ENCODE data around the gene LPP.

Gene LPP

GRCh38 chr3:188230962-188231361 lies 77.0 kb downstream of the LPP start:
- DNase-seq = no peak

DNA sequence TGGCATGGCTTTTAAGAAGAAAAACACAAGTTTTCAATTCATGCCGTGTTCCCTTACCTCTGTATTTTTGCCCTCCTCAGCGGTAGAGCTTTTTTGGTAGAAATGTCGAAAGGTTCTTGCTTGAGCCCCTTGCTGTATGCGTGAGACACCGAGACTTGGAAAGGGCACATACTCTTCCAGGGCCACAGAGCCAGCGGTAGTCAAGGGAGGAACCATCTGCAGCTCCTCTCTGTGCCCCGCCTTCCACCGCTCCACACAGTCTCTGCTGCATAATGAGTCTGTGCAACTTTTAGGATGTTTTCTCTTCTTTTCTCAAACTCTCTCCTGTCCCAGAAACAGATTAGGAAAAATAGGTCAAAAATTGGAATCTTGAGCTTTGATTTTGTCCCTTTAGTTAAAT lies 77.5 kb downstream of the LPP start:
- DNase-seq = no peak

DNA sequence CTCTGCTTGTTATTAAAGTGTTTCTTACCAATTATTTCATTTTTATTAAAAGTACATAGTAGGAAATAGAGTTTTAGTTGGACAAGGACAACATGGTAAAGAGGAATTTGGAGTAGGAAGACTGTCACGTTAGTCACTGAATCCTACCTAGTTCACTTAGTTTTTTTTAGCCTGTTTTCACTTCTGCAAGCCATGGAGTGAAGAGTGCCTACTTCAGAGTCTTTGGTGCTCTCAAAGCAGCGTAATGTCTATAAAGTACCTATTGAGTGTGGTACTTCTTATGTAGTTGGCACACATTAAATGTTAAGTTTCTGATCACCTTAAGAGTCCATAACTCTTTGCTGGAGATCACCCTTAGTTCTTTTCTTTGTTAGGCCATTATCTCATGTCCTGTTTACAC lies 78.7 kb downstream of the LPP start:
- DNase-seq = no peak

DNA sequence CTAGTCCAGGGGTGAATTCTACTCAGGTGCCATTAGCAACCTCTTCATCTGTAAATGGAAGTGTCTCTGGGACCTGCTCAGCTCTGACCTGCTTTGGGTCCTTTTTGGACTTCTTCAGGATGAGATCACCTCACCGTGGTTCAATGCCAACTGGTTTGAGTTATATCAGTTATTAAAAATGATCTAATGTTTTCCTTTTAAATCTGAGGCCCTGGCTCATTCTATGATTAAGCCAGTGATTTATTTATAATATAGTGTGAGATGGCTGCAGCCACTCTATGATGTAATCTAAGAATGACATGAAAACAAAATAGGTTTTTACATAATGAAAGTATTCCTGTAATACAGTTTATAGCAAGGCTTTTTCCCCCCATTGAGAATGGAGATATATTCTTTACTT lies 79.4 kb downstream of the LPP start:
- DNase-seq = no peak

GRCh38 chr3:188234132-188234531 lies 80.2 kb downstream of the LPP start:
- DNase-seq = no peak

GRCh38 chr3:188236271-188236670 lies 82.3 kb downstream of the LPP start:
- no peak for DNase-seq

- DNase-seq = no peak
Observed at GRCh38 chr3:188239035-188239434, 85.1 kb downstream of the LPP start.

DNA sequence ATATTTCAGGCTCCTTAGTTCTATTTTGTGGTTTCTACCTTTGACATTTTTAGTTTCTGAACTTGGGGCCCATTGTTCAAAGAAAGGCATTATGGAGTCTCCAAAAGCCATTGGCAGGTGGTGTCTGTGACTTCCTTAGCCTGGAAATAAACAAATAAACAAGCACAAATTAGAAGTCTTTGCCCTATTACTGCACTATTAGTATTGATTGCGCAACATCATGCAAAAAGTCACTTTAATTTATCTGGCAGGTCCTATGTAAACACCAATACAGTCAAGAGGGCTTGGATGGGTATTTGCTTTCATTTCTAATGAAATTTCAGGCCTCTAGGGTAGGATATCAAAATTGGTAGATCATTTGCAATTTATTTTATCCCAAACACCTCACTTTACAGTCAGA lies 85.6 kb downstream of the LPP start:
- no peak for DNase-seq

GRCh38 chr3:188240189-188240981 lies 86.4 kb downstream of the LPP start:
- DNase-seq = no peak

GRCh38 chr3:188241072-188241471 lies 87.1 kb downstream of the LPP start:
- no peak for DNase-seq

- no peak for DNase-seq
Observed at GRCh38 chr3:188241883-188242282, 87.9 kb downstream of the LPP start.

DNA sequence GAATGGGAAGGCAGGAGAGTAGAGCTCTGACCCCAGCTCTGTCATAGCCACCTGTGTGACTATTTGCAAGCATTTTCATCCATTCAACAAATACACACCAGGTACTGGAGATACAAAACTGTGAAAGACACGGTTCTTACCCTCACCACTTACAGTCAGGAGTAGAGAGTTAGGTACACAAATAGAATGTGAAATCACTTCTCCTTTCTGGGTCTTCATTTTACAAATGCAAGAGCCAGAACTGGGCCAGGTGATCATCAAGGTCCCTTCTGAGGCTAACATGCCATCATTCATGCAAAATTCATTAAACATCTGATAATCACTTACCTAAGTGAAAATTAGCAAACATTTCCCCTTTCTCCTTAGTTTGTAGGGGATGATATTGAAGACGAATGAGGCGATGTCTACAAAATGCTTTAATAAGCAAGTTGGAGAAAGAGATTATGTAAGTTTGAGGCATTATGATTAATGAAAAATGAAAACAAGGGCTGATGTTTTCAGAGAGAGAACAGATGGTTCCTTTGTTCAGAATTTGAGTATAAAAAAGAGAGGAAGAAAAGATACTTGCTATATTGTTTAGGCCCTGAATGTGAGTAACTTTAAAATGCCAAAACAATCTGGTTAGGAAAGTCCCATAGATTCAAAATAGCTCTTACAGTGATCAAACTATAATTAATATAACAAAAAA lies 88.6 kb downstream of the LPP start:
- no peak for DNase-seq

DNA sequence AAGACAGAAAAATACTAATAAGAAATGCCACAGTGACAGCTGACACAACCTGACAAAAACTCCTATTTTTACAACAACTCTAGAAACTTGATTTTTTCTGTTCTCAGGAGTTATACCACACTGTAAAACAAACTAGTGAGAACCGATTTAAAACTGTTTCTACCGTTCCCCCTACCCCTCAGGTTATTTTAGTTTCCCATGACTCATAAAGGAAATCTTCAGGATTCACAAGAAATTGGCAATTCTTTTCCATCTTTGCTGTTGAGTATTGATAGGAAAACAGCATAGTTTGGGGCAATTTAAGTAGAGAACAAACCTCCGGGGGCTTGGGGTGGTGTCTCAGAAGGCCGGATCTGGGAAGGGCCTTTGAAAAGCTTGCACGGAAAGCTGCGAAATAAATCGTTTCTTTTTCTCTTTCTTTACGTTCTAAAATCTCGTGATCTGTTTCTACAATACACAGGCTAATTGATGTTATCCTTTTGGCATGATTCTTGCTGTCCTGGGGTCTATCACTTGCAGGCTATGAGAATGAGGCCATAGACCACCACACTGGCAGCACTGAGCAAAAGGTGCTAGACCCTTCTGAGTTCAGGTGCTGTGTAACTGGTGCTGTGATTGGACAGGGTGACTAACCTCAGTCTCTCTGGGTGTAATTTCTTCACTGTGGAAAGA lies 89.3 kb downstream of the LPP start:
- DNase-seq = no peak

- no peak for DNase-seq
Observed at GRCh38 chr3:188244395-188244861, 90.5 kb downstream of the LPP start.

DNA sequence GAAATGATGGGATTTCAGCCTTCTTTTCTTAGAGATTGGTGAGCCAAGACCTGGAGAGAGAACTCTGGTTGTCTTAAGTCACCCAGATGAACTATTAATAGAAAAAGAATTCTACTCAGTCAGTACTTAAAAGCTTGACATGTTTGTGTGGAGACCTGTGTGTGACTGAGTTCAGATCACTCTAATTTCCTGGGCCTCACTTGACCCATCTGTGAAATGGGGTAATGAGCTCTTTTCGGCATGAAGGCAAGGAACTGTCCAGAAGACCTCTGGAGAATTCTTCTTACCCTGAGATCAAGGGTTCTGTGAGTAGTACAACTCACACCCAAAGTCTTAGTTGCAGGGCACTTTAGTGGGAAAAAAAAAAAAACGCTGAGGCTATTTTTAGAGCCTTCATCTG lies 92.9 kb downstream of the LPP start:
- DNase-seq = no peak

DNA sequence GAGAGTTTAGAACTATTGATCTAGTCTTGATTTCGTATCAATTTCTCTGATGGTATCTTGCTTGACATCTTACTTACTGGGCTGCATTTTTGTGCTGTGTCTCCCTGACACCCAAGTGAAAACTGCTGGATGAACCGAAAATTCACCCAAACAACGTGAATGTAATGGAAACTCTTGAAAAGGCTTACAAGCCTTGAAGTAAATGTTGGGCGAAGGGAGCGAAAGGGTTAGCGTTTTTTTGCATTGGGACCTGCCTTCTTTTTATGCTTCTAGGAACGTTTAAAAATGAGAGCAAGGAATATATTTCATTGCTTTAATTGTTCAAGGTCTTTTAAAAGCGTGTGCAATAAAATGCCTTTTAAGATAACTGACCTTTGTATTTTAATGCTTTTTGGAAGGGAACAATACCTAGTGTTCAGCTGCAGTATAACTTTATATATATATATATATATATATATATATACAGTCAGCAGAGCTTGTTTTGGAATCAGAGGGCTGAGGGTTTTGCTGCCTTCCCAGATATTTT lies 94.1 kb downstream of the LPP start:
- no peak for DNase-seq

DNA sequence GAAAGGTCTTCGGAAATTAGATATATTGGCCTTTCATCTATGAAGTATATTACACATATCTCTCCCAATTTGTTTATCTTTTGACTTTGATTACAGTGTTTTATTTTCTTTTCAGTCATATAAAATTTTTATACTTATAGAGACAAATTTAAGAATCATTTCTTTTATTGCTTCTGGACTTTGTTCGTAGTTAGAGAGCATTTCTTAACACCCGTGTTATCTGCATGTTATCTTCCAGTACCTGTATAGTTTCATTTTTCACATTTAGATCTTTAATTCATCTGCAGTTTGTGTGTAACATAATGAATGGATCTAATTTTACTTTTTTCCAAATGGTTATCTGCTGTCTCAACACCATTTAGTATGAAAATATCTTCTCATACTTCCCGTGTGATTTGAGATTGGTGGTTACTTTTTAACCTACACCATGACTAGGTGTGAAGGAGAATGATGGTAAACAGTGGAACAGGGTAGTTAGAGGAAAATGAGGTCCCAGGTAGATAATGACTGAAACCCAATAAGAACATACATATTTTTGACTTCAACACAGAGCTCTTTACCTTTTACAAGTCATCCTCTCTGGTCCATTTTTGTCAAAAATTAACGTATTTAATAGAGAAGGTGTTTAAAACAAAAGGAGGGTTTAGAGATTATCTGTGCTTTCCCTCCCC lies 99.3 kb downstream of the LPP start:
- no peak for DNase-seq

DNA sequence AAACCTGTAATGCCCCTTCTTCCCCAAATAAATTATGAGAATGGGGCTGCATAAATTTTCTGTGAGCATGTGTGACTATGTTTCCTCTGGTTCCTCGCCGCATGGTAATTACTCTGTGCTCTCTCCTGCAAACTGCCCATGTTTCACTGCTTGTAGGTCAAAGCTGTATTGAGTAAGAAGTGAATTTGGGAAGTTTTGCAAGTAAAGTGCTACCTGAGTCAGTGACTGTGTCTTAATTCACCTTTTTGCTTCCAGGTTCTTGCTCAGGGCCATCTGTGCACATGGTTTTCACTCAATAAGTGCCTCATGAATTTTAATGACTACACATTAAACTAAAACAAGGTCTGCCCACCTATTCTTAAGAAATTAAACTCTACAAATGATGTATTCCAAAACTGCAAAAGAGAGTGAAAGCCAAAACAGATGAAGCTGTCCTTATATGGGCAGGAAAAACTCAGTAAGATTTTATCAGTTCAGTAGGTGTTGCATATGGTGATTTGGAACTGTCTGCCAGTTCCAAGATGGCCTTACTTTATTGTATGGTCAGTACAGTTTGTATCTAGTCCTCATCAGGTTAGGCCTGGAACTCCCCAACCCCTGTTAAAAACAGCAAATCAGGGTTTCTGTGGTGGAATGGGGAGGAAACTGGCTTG lies 100.0 kb downstream of the LPP start:
- DNase-seq = no peak

- DNase-seq = no peak
Observed at GRCh38 chr3:188254520-188255070, 100.6 kb downstream of the LPP start.

DNA sequence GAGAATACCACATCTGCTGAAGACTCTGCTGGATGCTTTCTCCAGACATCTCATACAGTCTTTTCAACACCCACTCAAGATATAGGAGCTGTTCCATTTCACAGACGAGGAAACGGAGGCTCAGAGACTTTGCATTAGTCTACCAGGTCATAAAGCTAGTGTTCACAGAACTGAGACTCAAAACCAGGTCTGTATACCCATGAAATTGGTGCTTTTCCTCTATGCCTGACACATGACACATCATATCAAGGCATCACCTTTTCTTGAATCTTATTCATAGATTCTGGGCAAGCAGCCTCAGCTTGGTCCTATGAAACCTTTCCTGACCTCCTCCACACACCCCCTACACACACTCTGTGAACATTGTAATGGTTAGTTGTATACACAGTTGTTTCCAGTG lies 101.2 kb downstream of the LPP start:
- no peak for DNase-seq

DNA sequence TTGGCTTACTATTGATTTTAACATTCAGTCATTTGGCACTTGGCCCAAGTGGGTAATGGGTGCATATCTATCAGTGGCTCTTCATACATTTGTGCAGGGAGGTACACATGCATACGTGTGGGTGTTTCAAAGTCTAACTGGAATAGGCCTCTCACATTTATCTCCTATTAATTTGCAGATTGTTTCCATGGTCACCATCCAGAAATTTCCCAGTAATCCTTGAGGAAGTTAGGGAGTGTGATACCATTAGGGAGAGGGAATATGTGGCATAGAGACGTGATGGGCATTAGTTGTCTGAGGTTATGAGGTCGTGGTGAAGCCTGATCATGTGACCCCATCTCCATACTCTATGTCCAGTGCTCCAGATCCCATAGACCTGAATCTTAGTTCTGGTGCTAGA lies 102.8 kb downstream of the LPP start:
- DNase-seq = no peak

GRCh38 chr3:188257384-188258026 lies 103.5 kb downstream of the LPP start:
- DNase-seq = no peak
